Medulla oblongata (tissue), 1 donor: ENCODE data around the gene TMEM43.

Source experiments
- DNase-seq: peaks from one replicate; pipeline ENCODE4 v3.0.0-alpha.2; 2015; ENCODE audit errors: extremely low spot score

Gene TMEM43

GRCh38 chr3:14121859-14122258 lies 3.0 kb upstream of the TMEM43 start:
- DNase-seq: no peak

- no peak for DNase-seq
Observed at GRCh38 chr3:14122301-14122700, 2.6 kb upstream of the TMEM43 start.

GRCh38 chr3:14123308-14124222 lies 1.3 kb upstream of the TMEM43 start:
- peak; percentile 7 for DNase-seq

DNA sequence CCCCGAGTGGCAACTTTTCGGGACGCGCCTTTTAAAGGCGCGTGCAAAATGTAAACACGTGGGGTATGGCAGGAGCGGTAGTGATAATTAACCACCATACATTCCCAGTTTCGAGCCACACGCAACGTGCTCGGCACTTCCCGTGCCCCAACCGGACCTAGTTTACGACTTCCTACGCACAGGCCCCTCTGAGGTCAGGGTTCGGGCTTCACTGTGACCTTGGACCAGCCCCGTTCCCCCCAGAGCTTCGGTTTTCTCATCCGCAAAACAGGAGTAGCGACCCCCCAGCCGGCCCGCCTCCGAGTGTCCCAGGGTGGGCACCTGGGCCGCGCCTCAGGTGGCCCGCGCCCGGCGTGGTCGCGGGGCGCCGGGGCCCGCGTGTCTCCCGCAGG lies 633 bp upstream of the TMEM43 start:
- peak; percentile 70 for DNase-seq

- DNase-seq: peak; percentile 42
Observed at GRCh38 chr3:14125193-14126016, 553 bp downstream of the TMEM43 start.

DNA sequence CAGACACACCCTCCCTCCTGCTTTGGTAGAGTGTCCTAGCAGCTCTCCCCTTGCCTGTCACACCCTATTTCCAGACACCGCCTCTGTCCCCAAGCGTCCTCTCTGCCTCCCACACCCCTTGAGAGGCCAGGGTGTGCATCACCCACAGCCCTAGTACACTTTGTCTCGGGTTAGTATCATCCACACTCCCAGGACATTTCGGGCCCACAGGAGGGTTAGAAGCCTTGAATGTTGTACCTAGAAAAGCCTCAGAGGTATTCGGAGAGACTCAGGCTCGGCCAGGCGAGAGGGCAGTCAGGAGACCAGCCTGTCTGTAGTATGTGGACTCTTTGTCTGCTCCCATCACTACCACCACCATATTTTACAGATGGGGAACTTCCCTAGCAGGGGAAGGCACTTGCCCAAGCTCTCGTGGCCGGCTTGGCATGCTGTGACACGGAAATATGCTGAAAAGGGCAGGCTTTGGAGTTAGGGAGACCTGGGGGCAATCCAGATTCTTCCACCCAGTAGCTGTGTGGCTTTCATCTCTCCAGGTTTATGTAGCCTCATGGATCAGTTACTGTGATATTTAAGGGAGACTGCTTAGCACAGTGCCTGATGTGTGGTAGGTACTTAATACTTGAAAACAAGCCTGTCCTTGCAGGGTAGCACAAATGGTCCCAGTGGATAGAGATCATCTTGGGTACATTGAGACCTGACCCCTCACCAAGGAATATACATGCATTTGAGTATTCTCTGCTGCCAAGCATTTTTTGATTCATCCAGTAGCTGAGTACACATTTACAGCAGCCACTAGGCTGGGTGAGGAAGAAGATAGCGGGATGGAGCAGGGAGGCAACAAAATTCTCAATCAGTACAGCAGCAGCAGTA lies 1.4 kb downstream of the TMEM43 start:
- no peak for DNase-seq

DNA sequence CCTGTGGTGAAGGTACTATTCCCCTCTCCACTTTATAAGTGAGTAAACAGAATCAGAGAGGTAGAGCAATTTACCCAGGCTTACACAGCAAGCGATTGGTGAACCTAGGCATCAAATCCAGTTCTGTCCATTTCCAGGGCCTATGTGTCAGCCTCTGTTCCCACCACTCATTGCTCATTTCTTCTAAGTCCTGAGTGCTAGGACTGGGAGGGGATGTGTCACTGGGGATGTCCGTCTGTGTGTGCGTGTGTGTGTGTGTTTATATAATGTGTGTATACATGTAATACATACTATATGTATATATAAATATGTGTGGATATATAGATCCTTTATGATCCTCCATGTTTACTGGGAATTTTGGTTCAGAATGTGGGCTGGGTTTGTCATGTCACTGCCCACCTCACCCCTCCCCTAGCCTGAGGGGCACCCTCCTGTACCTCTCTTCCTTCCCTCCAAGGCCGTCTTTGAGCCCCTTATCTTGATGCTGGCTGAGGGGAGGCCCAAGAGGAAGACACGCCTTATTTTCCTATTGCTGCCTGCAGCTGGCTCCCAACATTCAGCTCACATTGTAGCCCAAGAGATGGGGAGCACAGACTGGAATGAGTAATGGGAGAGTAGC lies 2.1 kb downstream of the TMEM43 start:
- no peak for DNase-seq

GRCh38 chr3:14127516-14128161 lies 2.8 kb downstream of the TMEM43 start:
- DNase-seq: no peak

DNA sequence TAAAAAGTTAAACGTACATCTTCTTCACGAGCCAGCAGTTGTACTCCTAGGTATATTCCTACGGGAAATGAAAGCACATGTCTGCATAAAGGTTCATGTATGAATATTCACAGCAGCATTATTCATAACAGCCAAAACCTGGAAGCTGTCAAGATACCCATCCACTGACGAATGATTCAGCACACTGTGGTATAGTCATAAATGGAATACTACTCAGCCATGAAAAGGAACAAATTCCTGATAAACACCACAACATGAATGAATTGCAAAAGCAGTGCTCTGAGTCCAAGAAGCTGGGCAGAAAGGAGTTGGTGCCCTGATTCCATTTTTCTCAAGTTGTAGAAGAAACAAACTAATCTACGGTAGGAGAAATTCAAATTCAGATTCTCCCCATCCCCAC lies 3.9 kb downstream of the TMEM43 start:
- DNase-seq: no peak

DNA sequence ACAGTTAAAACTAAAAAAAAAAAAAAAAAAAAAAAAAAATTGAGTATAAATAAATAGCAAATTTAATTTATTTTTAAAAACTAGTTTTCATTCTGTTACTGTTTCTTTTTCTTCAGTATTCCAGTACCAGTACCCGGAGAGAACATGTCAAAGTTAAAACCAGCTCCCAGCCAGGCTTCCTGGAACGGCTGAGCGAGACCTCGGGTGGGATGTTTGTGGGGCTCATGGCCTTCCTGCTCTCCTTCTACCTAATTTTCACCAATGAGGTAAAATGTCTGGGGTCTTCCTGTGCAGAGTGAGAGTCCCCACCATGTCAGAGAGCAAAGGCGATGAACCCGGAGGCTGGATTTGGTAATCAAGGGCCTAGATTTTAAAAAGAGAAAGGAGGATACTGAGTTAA lies 4.4 kb downstream of the TMEM43 start:
- no peak for DNase-seq

DNA sequence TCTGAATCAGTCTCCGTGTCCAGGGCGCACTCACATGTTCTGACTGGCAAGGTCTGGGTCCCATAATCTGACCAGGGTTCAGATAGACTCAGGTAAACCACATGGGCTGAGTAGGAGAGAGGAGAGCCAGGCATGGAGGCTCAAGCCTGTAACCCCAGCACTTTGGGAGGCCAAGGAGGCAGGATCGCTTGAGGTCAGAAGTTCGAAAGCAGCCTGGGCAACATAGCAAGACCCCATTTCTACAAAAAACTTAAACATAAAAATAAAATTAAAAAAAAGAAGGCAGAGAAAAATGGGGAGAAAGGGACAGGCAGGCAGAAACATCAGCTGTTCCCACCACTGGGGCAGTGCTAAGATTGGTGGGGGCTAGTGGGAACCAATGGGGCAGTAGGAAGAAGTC lies 5.4 kb downstream of the TMEM43 start:
- no peak for DNase-seq

GRCh38 chr3:14130707-14131106 lies 5.9 kb downstream of the TMEM43 start:
- no peak for DNase-seq

GRCh38 chr3:14131134-14131533 lies 6.3 kb downstream of the TMEM43 start:
- DNase-seq: no peak

DNA sequence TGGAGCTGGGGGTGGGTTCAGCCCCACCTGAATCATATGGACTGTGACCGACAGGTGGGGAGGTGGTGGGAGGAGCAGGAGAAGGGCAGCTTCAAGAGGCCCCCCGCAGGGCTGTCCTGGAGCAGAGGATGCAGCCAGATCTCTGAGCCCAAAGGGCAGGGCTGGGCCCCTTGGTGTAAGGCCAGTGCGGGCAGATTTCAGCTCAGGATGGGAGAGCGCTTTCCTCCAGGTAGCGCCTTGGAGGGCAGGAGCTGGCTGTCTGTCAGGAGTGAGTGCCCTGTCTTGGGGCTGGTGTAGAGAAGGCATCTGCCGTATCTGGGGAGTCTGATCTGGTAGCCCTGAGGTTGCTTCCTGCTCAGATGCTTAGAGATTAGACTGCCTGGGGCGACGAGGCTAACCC lies 7.3 kb downstream of the TMEM43 start:
- DNase-seq: no peak

GRCh38 chr3:14132689-14133088 lies 7.8 kb downstream of the TMEM43 start:
- no peak for DNase-seq

GRCh38 chr3:14133188-14133800 lies 8.4 kb downstream of the TMEM43 start:
- DNase-seq: no peak

GRCh38 chr3:14133876-14134275 lies 9.0 kb downstream of the TMEM43 start:
- no peak for DNase-seq

- no peak for DNase-seq
Observed at GRCh38 chr3:14134291-14134690, 9.4 kb downstream of the TMEM43 start.

DNA sequence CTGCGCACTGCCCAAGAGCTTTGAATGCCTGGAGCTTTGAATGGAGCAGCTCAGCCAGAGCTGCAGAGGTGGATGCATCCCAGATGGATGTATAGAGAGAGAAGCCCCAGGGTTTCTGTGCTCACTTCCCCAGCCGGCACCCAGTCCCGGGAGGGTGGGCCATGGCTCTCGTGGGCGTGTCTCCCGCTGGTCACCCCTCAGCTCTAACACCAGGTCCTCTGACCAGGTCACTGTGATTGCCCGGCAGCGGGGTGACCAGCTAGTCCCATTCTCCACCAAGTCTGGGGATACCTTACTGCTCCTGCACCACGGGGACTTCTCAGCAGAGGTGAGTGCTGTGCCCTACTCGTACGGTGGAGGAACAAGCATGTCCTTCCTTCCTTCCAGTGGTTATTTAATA lies 10.7 kb downstream of the TMEM43 start:
- DNase-seq: no peak

DNA sequence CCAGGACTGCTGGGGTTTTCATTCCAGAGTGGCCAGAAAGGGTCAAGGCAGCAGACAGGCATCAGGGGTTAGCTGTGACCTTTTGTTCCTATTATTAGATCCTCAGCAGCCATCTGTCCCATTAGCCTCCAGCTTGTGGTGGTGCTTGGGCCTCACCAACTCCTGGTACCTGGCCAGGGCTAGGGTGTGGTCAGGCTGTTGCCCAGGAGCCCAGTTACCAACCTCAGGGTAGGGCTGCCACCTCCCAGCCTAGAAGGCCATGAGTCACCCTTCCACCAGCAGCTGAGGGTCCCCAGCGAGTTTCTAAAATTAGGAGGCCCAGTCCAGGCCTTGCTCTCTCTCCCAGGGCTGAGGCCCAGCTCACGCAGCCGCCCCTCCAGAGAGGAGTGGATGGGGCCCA lies 12.2 kb downstream of the TMEM43 start:
- no peak for DNase-seq

- DNase-seq: peak; percentile 42
Observed at GRCh38 chr3:14137445-14137844, 12.6 kb downstream of the TMEM43 start.
